Brain microvascular endothelial cell (primary cell): Measurements from ENCODE around the gene DSG3.

Experiments
- DNase-seq: peaks from one replicate; pipeline ENCODE4 v3.0.0-alpha.2; 2020
- H3K27ac ChIP-seq: fragments of 250-450 bp; sonication (Bioruptor Pico); 2 replicates; pipeline ENCODE4 v1.5.1; 2020; ENCODE audit warnings: mild to moderate bottlenecking, moderate library complexity
- H3K27me3 ChIP-seq: fragments of 250-450 bp; sonication (Bioruptor Pico); replicated peaks from 2 replicates; pipeline ENCODE4 v1.5.1; 2020; ENCODE audit warnings: mild to moderate bottlenecking
- H3K36me3 ChIP-seq: fragments of 250-450 bp; sonication (Bioruptor Pico); replicated peaks from 2 replicates; pipeline ENCODE4 v1.5.1; 2020; ENCODE audit warnings: mild to moderate bottlenecking
- H3K4me3 ChIP-seq: 2 replicates; pipeline ENCODE4 v1.5.1; 2011; ENCODE audit warnings: low read depth, mild to moderate bottlenecking, control low read depth, low read length, moderate library complexity
- in situ Hi-C: cut with HindIII; loops from 2 replicates; pipeline ENCODE4 v1.10.0; 2017; ENCODE audit warnings: low sequenced_read_pairs, low pct_ligation_motif_present
- TF ChIP-seq, protein P1 (sequence below): IDR thresholded peaks from 2 replicates; pipeline ENCODE4 v1.5.1; 2011; ENCODE audit warnings: low read depth, mild to moderate bottlenecking, moderate library complexity, low read length, control low read depth, inconsistent platforms; ENCODE audit errors: missing control alignments

Gene DSG3

DNA sequence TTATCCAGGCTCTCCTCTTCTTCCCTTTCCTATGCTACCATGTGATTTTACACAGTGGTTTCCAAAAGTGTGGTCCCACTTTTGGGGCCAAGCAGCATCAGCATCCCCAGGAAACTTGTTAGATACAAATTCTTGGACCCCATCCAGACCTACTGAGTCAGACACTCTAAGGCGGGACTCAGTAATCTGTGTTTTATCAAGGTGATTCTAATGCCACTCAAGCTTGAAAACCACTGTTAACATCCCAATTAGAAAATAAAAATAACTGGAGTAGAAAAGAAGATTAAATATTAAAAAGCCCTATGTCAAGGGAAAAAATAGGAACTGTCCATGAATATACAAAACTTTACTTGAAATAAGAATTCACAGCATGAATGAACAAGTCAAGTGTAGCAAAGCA, 61.2 kb downstream of the DSG3 start:
- H3K27ac ChIP-seq, result no peak overlapping the region
- no peak for DNase-seq

GRCh38 chr18:31509571-31509970, 62.0 kb downstream of the DSG3 start:
- TF ChIP-seq, protein P1, sequence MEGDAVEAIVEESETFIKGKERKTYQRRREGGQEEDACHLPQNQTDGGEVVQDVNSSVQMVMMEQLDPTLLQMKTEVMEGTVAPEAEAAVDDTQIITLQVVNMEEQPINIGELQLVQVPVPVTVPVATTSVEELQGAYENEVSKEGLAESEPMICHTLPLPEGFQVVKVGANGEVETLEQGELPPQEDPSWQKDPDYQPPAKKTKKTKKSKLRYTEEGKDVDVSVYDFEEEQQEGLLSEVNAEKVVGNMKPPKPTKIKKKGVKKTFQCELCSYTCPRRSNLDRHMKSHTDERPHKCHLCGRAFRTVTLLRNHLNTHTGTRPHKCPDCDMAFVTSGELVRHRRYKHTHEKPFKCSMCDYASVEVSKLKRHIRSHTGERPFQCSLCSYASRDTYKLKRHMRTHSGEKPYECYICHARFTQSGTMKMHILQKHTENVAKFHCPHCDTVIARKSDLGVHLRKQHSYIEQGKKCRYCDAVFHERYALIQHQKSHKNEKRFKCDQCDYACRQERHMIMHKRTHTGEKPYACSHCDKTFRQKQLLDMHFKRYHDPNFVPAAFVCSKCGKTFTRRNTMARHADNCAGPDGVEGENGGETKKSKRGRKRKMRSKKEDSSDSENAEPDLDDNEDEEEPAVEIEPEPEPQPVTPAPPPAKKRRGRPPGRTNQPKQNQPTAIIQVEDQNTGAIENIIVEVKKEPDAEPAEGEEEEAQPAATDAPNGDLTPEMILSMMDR, result no peak
- Histone ChIP-seq H3K4me3 (no peak overlapping the region), H3K27ac (no peak overlapping the region), H3K36me3 (no peaks in the 10 kb centered on the region), H3K27me3 (no peaks in the 10 kb centered on the region)
- in situ Hi-C loops, result no loop called here
- DNase-seq, result no peak

More for the DNA sequence above, 61.2 kb downstream of the DSG3 start:
- TF ChIP-seq, protein P1, result no peak
- H3K4me3 ChIP-seq, result no peak overlapping the region
- in situ Hi-C loops, result no loop called here
- H3K36me3 ChIP-seq, result no peaks in the 10 kb centered on the region
- no peaks in the 10 kb centered on the region for H3K27me3 ChIP-seq

- Histone ChIP-seq H3K27me3 (no peaks in the 10 kb centered on the region), H3K36me3 (no peaks in the 10 kb centered on the region), H3K27ac (no peak overlapping the region), H3K4me3 (no peak overlapping the region)
- TF ChIP-seq, protein P1, result no peak
- no peak for DNase-seq
- in situ Hi-C loops, result no loop called here
These were observed 62.8 kb downstream of the DSG3 start for GRCh38 chr18:31510319-31510718.

DNA sequence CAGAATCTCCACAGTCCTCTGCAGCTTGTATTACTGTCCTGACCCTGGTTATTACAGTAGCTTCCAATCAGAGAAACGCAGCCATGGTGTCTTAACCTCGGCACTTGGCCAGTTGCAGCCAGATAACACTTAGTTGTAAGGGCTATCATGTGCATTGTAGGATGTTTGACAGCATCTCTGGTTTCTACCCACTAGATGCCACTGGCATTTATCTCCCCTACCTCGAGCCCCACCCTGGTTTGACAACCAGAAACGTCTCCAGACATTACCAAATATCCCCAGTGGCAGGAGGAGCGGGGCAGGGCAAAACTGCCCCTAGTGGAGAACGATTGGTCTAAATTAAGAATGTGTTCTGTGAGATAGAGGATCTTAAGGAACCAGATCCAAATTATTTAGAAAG, 63.6 kb downstream of the DSG3 start:
- no peak for DNase-seq
- Histone ChIP-seq H3K27ac (no peak overlapping the region), H3K36me3 (no peaks in the 10 kb centered on the region), H3K4me3 (no peak overlapping the region), H3K27me3 (no peaks in the 10 kb centered on the region)
- TF ChIP-seq, protein P1, result peak; percentile 34
- in situ Hi-C loops, result no loop called here

- TF ChIP-seq, protein P1, result no peak
- in situ Hi-C loops, result no loop called here
These were observed 64.7 kb downstream of the DSG3 start for GRCh38 chr18:31512203-31512764.

More at GRCh38 chr18:31512203-31512764, 64.7 kb downstream of the DSG3 start:
- peak; percentile 90 for DNase-seq
- H3K36me3 ChIP-seq, result no peaks in the 10 kb centered on the region
- no peak overlapping the region for H3K4me3 ChIP-seq
- H3K27me3 ChIP-seq, result no peaks in the 10 kb centered on the region
- H3K27ac ChIP-seq, result peak overlapping the region; percentile 81
